ENCODE data around the gene RNF144B.
"Not testable (repeated sequence)": the region's sequence is repeated elsewhere in the genome, so short reads cannot be mapped to it uniquely, and the experiment has no call there.

Gene RNF144B

DNA sequence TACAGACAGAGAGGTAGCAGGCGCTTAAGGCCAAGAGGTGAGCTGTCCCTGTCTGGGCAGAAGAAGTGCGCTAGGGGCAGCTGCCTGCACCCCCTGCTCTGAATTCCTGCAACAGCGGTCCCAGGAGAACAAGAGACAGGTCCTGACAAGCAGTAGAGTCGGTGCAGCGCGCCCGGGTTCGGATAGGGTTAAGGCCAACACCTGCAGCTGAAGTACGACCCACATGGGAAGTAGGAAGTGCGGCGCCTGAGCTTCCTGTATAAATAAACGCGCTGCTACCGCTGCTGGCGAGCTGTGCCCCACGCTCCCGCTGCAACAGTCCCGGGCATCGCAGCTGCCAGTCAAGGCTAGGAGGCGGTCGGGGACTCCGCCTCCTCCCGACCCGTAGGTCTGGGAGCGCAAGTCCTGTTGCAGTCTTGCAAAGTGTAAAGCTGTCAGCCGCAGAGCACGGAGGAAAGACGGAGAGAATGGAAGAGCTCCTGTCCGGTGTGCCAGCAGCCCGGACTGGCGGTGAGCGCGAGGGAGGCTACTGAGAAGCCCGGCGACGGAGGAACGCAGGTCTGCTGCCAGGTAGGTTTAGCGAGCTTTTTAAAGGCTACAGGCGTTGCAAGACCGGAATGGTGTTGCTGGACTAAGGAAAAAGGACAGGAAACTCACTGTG lies at the start of gene RNF144B:
RNF144B (plus strand) TSS at position 290 of the 661 bp plus-strand sequence. CDS start 12,185 bp downstream, outside the sequence.
- DNase-seq: peak; percentile 61

DNA sequence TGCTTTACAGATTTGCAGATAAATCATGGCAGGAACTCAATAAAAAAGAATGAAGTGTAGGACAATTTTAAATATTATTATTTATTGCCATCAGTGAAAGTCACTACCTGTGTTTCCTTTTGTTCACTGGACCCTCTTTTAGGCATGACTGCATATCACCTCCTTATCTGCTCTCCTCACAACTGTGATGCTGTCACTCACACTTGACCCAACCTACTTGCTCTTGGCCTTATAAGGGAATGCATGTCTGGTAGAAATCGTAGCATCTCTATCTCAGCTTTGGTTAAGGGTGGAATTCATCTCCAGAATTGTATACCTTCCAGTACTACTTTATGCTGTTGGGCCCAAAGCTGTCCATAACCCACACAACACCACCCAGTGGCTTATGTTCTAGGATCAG lies 47.6 kb upstream of the RNF144B start:
- no peak for DNase-seq

DNA sequence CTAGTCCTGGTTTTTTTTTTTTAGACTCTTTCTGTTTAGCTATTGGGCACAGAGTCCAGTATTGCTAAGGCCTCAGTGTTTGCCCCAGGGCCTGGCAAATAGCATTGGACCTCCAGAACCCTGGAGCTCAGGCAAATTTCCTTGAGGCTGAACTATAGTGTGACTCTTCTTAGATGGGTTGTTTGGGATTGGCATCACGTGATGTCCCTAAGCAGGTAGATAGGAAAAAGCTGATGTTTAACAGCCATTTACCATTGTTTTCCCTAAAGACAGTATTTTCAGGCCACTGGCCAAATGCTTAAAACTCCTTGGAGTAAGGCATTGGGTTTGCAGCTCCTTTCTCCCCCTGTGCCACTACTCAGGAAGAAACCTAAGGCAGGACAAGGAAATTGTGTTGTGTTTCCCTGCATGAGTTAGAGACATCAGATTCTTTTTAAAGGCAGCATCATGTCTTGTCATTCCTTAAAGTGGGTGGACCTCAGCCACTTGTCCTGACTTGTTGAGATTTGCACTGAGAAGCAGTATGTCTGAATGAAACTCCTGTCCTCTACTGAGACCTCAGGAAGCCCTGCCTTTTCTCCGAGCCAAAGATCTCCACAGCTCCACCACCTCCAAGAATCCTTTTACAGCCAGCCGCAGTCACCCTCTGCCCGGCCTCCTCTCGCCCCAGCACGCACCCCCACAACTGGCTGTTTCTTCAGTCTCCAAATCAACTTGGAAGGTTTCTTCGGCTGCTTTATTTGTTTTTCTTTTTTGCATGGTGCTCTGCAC lies 46.2 kb upstream of the RNF144B start:
- DNase-seq: no peak

DNA sequence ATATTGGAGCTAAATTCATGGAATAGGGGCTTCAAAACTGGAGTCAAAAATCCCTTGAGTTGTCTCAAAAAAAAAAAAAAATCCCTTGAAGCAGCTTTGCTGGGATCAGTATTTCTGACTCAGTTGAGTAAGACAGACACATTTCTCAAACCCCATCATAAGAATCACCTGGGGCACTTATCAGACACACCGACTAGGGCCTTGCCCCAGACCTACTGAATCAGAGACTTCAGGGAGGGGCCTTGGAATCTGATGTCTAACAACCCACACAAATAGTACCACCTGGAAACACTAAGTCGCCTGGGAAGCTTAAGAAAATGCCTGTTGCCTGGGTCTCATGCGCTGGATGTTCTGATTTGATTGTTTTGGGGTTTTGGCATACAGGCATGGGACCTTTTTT lies 44.9 kb upstream of the RNF144B start:
- DNase-seq: no peak

DNA sequence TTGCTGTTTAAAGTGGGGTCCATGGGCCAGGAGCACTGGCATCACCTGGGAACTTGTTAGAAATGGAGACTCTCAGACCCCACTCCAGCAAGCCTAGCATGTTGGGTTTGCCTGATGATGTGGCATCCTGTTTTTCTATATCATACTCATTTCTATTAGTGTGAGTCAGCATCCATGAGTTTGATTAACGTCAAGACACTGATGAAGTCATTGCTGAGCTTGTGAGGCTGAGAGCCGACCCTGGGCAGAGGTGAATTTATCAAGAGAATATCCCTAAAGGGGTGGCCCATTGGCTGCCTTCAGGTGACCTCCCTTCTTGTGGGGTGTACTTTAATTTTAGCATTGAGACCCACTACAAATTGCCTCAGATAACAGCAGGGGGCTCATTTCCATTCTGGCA lies 43.4 kb upstream of the RNF144B start:
- no peak for DNase-seq

DNA sequence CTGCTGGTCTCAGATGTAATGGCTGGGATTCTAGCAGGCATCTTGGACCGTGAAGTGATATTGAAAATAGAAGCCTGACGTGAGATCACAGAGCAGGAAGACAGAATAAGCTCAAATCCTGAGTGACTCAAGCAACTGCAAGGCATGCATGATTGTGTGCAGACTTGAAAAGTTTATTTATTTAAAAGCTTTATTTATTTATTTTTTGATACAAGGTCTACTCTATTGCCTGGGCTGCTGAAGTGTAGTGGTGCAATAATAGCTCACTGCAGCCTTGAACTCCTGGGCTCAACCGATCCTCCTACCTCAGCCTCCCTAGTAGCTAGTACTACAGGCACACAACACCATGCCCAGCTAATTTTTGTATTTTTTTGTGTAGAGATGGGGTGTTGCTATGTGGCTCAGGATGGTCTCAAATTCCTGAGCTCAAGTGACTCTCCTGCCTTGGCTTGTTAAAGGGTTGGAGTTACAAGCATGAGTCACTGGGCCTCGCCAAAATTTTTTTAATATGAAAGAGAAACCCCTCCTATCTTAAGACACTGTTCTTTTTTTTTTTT lies 40.1 kb upstream of the RNF144B start:
- no peak for DNase-seq

DNA sequence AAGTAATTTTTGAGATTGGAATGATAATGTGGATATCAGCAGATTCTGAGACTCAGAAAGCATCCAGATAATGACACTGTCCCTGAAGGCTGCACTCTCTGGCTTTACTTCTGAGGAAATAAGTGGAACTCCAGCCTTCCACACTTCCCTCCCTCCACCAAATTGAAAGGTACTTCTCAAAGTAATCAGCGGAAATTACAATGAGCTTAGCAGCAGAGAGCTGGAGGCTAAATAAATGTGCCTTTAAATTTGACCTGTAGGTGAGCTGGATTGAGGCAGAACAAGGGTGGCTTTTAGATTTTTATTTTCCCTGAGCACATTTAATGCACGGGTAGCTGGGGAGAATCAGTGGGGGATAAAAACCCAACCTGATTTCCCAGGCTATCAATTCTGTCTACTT lies 39.3 kb upstream of the RNF144B start:
- DNase-seq: no peak

DNA sequence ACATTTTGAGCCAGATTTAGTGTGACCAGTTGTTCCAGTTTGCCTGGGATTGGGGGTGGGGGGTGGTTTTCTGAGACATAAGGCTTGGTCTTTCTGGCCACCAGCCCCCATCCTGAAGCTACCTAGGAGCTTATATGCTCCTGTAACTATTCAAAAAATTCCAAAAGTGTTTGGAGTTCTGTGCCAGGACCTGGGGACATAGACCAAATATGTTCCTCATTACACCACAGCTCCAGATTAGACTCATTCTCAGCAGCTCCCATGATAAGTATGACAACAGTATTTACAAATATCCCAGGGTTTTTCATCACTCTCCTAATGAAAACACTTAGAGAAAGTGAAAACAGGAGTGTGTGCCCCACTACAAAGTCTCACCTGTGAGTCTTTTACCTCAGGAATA lies 37.8 kb upstream of the RNF144B start:
- DNase-seq: no peak

DNA sequence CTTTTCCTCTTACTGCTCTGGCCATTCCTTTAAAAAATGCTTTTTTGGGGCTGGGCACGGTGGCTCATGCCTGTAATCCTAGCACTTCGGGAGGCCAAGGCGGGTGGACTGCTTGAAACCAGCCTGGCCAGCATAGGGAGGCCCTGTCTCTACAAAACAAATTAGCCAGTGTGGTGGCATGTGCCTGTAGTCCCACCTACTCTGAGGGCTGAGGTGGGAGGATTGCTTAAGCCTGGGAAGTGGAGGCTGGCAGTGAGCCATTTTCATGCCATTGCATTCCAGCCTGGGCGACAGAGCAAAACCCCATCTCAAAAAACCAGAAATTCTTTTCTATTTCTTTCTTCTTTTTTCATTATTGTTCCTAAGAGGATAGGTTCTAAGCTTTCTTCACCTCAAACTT lies 36.9 kb upstream of the RNF144B start:
- no peak for DNase-seq

DNA sequence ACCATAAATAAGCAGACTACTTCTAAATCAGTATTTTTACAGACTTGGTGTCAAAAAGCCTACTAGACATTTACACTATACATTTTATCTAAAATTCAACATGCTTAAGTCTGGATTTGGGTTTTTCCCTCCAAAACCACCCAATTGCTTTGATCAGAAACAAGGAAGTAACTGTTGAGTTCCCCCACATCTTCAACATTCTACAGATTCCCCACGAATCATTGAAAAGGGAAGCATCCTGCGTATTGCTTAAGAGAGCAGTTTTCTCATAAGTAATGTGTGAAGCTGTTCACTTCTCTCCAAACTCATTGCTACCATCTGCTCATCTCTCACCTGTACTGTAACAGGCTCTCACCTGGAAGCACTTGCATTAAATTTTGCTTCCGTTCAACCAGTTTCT lies 36.4 kb upstream of the RNF144B start:
- no peak for DNase-seq

DNA sequence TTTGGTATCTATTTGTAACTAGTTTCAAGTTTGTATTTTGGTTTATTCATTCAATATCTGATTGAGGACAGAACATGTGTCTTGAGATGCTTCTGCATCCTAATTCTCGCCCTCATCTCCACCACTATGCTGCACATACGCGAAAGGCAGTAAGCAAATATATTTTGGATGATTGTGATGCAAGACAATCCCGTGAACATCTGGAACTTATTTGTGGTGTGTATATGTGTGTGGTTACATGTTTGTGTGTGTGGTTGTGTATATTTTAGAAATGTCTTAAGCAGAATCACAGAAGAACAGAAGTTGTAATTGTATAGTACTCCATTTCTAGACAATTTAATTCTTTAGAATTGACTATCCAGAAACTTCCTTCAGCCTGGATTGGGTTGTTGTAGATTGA lies 35.1 kb upstream of the RNF144B start:
- no peak for DNase-seq

DNA sequence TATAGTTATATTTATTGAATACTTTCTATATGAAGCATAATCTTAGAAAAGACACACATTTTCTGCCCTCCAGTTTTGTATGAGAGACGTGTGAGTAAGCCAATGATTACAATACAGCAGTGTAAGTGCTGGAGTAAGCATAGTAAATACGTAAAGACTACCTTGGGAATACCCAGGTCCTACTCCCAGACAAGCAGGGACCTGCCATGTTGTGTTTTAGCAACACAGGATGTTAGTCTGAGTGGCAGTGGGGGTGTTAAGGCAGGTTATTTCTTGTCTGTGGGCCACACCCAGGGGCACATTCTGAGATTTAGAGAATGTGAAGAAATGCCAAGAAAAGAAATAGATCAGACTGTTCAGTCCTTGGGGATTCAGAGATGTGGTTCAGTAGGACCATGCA lies 34.3 kb upstream of the RNF144B start:
- DNase-seq: no peak

DNA sequence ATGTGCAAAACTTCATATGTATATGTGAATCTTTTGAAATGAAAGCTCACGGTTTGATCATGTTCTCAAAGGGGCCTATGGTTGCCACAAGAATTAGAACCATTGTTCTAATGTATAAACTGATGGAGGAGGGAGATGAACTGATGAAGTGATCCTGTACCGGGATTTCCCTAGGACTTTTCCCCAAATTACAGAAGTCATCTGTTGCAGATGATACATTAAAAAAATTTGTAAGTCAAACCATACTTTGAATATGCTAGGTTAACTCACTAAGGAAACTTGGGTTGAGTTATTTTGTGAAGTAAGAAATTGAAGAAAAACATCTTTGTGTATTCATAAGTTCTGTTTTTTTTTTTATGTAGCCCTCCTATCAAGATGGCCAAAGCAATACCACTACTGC lies 33.9 kb upstream of the RNF144B start:
- DNase-seq: no peak

DNA sequence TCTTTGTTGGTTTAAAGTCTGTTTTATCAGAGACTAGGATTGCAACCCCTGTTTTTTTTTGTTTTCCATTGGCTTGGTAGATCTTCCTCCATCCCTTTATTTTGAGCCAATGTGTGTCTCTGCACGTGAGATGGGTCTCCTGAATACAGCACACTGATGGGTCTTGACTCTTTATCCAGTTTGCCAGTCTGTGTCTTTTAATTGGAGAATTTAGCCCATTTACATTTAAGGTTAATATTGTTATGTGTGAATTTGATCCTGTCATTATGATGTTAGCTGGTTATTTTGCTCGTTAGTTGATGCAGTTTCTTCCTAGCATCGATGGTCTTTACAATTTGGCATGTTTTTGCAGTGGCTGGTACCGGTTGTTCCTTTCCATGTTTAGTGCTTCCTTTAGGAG lies 29.6 kb upstream of the RNF144B start:
- DNase-seq: not testable (repeated sequence)

DNA sequence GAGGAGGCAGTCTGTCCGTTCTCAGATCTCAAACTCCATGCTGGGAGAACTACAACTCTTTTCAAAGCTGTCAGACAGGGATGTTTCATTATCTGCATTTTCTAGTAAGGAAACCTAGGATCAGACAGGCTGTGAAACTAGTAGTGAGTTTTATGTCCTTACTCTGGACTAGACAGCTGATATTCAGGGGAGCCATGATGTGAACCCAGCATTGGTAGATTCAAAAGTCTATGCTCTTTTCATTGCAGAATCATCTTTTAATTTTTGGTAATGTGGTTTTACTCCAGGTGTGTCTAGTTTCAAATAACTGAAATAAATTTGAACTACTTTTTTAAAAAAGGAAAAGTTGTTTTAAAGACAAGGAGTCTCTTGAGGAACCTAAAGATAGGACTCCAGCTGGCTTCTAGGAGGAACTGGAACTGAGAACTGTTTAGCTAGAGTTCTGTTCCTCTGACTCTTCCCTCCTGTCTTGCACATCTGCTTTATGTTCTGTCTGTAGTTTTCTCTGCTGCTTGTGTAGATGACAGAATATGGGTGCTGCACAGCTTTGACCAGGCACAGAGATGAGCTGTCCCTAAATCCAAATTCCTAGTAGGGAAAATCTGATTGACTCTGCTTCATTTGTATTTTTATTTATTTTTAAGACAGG lies 27.8 kb upstream of the RNF144B start:
- DNase-seq: no peak

DNA sequence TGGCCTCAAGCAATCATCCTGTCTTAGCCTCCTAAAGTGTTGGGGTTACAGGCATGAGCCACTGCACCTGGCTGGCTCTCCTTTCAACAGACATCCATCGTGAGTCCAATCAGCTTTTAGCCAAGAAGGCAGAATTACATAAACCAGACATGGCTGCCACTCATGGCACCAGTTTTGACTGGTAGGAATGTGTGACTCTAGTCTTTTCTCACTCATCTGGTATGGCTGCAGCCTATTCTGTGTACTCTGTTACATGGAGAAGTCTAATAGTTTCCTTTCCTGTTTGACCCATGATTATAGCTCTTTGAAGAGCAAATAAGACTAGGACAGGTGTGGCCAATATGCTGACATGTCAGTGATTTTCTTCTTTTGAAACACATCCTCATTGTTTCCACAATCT lies 27.0 kb upstream of the RNF144B start:
- DNase-seq: no peak

DNA sequence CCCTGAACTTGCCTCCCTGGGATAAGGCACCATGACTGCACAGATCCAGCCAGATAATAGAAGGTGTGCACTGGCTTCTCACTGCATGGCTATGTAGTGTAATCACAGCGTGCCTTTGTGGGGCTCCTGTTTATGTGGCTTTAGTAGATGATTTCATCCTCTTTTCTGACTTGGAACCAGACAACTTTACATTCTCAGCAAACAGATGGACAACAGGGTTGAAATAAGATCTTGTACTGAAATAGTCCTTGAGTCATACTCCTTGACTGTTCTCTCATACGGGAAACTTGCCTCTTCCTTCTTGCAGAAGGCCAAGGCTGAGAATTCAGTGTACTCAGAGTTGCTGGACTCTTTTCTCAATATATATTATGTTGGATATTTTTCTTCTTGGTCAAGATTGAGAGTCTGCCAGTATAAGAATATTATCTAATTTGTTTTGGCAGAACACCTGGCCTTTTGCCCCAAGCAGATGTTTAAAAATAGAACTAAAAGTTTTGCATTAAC lies 25.0 kb upstream of the RNF144B start:
- DNase-seq: no peak

DNA sequence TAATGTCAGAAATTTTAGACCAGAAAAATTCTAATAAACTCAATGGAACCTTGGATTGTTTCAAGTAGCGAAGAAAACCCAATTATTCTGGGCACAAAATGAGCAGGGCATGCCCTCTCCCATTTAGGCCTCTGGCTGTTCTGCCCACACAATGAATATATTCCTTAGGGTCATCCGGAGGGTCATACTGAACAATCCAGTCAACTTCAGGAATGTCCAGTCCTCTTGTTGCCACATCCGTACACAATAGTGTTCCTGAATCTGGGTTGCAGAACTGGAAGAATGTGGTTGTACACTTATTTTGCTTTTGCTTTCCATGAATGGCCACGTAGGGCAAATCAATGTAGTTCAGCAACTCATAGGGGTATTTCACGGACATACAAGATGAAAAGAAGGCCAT lies 23.4 kb upstream of the RNF144B start:
- no peak for DNase-seq

DNA sequence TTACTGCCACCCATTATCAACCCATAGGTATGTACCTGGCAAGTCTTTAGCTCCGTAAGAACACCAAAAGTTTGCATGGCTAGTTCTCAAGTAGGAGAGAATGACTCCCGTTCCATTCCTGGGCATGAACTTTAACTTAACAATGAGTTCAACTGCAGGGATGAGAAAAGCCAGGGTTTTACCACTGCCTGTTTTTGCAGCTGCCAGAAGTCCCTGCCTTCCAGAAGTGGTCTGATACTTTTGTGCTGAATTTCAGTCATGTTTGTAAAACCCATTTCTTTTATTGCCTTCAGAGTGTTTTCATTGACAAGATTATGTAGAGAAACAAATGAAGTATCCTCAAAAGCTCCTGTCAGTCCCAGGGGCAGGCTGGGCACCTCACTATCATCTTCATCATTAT lies 22.6 kb upstream of the RNF144B start:
- not testable (repeated sequence) for DNase-seq

DNA sequence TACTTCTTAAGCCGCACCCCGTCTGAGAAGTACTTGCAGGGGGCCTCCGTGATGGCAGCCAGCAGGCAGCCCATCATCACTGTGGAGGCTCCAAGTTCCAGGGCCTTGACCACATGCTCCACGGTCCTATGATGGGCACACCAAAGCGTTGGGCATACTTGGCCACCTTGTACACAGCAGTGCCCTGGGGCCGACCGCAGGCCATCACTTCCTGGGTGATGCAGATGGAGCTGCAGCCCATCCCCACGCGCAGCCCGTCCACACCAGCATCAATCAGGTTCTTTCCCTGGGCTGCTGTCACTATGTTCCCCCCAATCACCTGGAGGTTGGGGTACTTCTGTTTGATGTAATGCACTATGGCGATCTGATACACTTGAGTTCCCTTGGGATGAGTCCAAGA lies 19.8 kb upstream of the RNF144B start:
- DNase-seq: no peak

DNA sequence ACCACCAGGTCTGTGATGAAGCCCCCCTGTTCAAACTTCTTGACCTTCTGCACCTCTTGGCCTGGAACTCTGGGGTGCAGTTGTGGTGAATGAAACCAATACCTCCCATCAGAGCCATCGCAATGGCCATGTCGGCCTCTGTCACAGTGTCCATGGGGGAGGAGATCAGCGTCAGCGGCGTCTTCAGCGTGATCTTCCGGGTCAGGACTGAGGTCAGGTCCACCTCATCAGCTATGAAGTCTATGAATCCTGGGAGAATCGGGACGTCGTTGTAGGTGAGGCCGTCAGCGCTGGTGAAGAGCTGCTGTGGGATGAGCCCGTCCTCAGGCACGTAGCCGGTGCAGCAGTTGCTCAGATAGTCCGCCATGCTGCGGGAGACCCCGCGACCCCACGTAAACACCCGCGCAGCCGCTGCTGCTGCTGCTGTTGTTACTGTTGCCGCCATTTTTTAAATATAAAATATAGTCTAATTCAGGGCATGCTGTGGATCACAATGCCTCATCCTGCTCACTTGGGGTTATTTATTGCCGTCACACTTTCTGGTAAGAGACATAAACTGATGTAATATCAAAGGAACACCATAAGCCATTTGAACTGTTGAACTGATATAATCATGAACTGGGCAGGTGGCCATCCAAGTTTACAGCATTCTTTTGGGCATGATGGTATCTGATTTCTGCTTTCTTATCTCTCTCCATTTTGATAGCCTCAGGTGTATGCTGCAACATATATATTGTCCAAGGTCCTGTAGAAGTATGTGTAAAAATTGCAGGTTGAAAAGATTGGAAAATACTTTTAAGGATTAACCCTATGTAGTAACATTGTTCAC lies 18.7 kb upstream of the RNF144B start:
- no peak for DNase-seq

DNA sequence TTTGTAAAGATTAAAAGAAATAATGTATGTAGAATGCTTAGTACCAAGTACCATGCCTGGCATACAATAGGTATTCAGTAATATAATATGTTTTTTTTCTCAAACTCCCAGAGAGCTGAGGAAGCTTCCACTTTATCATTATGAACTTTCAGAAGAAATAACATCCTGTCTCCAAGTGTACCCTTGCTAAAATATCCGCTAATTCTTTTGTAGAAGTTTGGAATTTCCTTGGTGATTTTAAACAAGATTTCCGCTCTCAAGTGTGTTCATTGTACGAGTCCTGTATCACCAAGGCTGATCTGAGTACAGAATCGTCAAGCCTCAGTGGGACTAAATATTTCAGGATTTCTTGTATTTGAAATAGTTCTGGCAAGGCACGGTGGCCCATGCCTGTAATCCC lies 16.1 kb upstream of the RNF144B start:
- DNase-seq: no peak

DNA sequence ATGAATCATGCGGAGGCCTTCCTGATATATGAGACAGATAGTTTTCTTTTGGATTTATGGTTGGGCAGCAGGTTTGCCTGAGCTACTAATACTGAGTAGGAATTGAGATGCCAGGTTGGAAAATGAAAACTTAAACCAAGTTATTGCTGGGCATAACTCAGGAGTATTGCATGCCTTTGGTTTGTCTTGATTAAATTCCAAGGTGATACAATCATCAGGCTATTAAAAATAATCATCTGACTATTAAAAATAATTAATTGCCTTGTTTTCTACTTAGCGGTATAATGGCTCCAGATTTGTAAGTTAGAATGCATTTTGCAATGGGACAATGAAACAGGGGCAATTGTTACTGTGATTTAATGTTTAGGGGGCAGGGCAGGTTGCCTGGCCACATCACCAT lies 15.5 kb upstream of the RNF144B start:
- DNase-seq: no peak
